ENCODE results near the gene TPH1. TPM values are rescaled to one million over a fixed set of nuclear protein-coding genes. Genes with fewer than 3 reads are reported as not detected.

The TPH1 gene
- total RNA-seq, 4 donors from 2014 or later = under 0.01 to 2.3 (median 1.3) TPM

DNA sequence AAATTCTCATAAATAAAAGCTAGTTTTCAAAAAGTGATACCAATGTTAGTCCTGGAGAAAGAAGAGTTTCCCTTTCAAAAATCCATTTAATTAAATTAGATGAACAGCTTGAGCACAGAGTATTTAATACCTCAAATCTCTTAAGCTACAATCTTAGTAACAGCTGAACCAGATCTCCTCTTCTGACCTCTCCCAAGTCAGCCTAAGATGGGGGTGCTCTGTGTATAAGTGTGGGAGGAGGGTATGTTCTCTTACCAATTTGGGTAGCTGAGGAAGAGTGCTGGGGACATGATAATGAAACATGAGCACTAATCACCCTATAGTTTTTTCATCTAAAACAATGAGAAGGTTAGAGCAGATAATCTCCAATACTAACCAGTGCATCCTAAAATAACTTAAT, 9.6 kb downstream of the TPH1 start:
- Histone ChIP-seq H3K4me1 (no peaks in the 10 kb centered on the region), H3K27me3 (no peaks in the 10 kb centered on the region), H3K9me3 (no peaks in the 10 kb centered on the region), H3K4me3 (no peak overlapping the region), H3K36me3 (no peaks in the 10 kb centered on the region), H3K27ac (no peak overlapping the region)
- DNase-seq = no peak
- TF ChIP-seq, protein P1, sequence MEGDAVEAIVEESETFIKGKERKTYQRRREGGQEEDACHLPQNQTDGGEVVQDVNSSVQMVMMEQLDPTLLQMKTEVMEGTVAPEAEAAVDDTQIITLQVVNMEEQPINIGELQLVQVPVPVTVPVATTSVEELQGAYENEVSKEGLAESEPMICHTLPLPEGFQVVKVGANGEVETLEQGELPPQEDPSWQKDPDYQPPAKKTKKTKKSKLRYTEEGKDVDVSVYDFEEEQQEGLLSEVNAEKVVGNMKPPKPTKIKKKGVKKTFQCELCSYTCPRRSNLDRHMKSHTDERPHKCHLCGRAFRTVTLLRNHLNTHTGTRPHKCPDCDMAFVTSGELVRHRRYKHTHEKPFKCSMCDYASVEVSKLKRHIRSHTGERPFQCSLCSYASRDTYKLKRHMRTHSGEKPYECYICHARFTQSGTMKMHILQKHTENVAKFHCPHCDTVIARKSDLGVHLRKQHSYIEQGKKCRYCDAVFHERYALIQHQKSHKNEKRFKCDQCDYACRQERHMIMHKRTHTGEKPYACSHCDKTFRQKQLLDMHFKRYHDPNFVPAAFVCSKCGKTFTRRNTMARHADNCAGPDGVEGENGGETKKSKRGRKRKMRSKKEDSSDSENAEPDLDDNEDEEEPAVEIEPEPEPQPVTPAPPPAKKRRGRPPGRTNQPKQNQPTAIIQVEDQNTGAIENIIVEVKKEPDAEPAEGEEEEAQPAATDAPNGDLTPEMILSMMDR (IDR thresholded peaks at IDR 0.05) = no peak
- TF ChIP-seq POLR2A (IDR thresholded peaks at IDR 0.05) = no peak
- intact Hi-C loops (cut with DNase I; ENCODE audit: low total_unique reads) = no loop called here

DNA sequence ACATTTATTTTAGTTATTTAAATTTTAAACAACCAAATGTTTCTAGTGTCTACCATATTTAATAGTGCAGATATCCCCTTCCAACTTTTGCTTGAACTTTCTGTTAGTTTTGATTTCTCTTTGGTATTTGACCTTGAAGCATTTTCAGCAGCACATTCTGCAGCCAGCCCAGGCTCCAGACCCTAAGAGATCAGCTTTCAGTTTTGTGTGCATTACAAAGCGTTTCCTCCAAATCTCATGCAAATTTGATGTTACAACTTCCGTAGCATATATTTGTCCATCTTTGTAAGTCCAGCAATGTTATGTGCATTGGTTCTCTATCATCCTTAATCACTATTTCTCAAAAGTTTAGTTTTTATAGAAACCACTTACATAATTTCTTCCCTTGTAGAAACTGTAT, 18.6 kb downstream of the TPH1 start:
- TF ChIP-seq POLR2A (IDR thresholded peaks at IDR 0.05) = no peak
- TF ChIP-seq, protein P1 (IDR thresholded peaks at IDR 0.05) = no peak
- Histone ChIP-seq H3K36me3 (no peaks in the 10 kb centered on the region), H3K4me1 (no peaks in the 10 kb centered on the region), H3K9me3 (no peaks in the 10 kb centered on the region), H3K27ac (no peak overlapping the region), H3K4me3 (no peak overlapping the region), H3K27me3 (no peaks in the 10 kb centered on the region)
- no peak for DNase-seq
- intact Hi-C loops (cut with DNase I; ENCODE audit: low total_unique reads) = no loop called here

DNA sequence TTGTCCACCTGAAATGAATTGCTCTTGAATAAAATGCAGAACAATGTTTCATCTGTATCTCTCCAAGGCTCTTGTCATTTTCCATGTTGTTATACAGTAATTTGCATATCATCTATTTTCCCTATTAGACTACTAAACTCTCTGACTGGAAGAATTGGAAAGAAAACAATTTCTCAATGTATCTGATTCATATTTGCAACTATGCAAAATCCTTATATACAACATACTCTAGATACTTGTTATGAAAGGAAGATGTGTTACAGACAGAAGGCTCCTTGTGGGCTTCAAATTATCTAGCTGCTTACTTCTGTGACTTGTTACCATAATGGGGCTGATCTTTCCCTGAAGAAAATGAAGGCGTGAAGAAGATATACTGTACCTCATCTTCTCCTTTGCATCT, 23.6 kb downstream of the TPH1 start:
- TF ChIP-seq POLR2A (IDR thresholded peaks at IDR 0.05) = no peak
- H3K27ac ChIP-seq = no peak overlapping the region
- no peaks in the 10 kb centered on the region for H3K4me1 ChIP-seq
- H3K9me3 ChIP-seq = no peaks in the 10 kb centered on the region
- H3K36me3 ChIP-seq = no peaks in the 10 kb centered on the region
- no peaks in the 10 kb centered on the region for H3K27me3 ChIP-seq
- intact Hi-C loops (cut with DNase I; ENCODE audit: low total_unique reads) = no loop called here
- no peak for DNase-seq
- H3K4me3 ChIP-seq = no peak overlapping the region

DNA sequence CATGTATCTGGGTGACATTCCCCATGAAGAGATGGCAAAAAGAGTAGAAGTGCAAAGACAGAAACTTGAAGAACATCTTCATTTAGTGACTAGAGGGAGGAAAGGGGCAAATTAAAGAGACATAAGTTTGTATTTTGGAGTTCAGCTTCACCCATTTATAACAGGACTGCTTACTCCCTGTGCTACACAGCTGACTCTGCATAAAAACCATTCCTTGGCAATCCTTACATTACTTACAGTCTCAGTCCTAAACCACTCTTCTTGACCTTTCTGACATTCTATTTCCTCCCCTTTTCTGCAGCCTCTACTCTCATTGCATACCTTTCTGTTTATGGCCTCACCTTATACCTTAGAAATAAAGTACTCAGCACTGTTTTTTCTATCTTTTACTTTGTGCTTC, 26.4 kb downstream of the TPH1 start:
- no peaks in the 10 kb centered on the region for H3K4me1 ChIP-seq
- intact Hi-C loops (cut with DNase I; ENCODE audit: low total_unique reads) = no loop called here
- TF ChIP-seq, protein P1 (IDR thresholded peaks at IDR 0.05) = no peak
- TF ChIP-seq POLR2A (IDR thresholded peaks at IDR 0.05) = no peak
- H3K9me3 ChIP-seq = no peaks in the 10 kb centered on the region
- H3K27ac ChIP-seq = no peak overlapping the region
- no peaks in the 10 kb centered on the region for H3K36me3 ChIP-seq
- no peak overlapping the region for H3K4me3 ChIP-seq
- H3K27me3 ChIP-seq = no peaks in the 10 kb centered on the region
- DNase-seq = no peak

DNA sequence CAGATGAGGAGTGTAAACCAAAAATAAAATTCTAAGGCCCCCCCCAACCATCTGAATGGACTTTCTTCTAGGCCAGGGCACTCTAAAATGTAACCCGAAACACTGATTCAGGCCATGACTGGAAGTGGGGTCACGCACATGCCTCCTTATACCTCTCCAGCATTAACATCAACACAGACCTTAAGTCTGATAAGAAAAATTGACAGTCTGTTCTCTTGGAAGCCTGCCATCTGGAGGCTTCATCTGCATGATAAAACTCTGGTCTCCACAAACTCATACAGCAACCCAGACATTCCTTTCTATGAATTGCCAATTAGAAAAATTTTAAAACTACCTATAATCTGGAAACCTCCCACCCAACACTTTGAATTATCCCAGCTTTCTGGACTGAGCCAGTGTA, 29.3 kb downstream of the TPH1 start:
- TF ChIP-seq, protein P1 (IDR thresholded peaks at IDR 0.05) = no peak
- TF ChIP-seq POLR2A (IDR thresholded peaks at IDR 0.05) = no peak
- intact Hi-C loops (cut with DNase I; ENCODE audit: low total_unique reads) = no loop called here
- no peaks in the 10 kb centered on the region for H3K36me3 ChIP-seq

DNA sequence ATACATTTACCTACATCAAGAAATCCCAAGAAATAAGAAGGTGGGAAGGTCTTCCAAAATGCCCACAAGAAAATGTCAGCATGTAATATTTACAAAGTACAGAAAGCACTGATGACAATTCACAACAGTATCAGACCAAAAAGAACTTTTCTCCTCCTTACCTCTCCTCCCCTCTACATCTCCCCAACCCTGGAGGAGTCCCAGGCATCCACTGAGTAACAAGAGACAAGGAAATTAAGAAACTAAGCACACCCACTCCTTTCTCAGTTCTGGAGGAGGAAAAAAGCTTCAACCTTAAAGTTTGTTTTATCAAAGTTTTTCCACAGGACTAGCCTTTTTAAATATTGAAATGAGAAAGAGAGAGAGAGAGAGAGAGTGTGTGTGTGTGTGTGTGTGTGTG, 31.2 kb downstream of the TPH1 start:
- Histone ChIP-seq H3K9me3 (no peaks in the 10 kb centered on the region), H3K4me3 (no peak overlapping the region), H3K36me3 (no peaks in the 10 kb centered on the region), H3K27me3 (no peaks in the 10 kb centered on the region), H3K27ac (no peak overlapping the region), H3K4me1 (no peaks in the 10 kb centered on the region)
- no peak for DNase-seq
- TF ChIP-seq, protein P1 (IDR thresholded peaks at IDR 0.05) = no peak
- no peak for TF ChIP-seq POLR2A (IDR thresholded peaks at IDR 0.05)
- intact Hi-C loops (cut with DNase I; ENCODE audit: low total_unique reads) = no loop called here

More for the DNA sequence above, 29.3 kb downstream of the TPH1 start:
- Histone ChIP-seq H3K27me3 (no peaks in the 10 kb centered on the region), H3K4me1 (no peaks in the 10 kb centered on the region), H3K9me3 (no peaks in the 10 kb centered on the region), H3K4me3 (no peak overlapping the region), H3K27ac (no peak overlapping the region)
- no peak for DNase-seq
